HepG2 (cell line): ENCODE results near the gene CRHR1. TPM values are rescaled to one million over a fixed set of nuclear protein-coding genes. Genes with fewer than 3 reads are reported as not detected.

Experiments
- ATAC-seq: fragments of 200-7000 bp; cut with Tn5 transposase; 3 replicates; pipeline ENCODE4 v1.9.1; 2020; ENCODE audit warnings: mild to moderate bottlenecking, moderate library complexity
- BruUV-seq: library from RNA; stranded (reverse); fragments of 400-500 nt; replicated peaks from 2 replicates; lab custom pipeline; 2021; lab: Mats Ljungman, UMichigan
- CTCF ChIA-PET: fragments of 300-600 bp; formaldehyde crosslinking; extraction: SDS; loops from one replicate; lab custom pipeline; 2021; ENCODE audit warnings: low total read pairs, inconsistent platforms, low intra/inter-chr PET ratio; lab: Yijun Ruan, JAX
- POLR2A ChIA-PET: fragments of 350-600 bp; sonication (Branson Sonifier 250); formaldehyde crosslinking; loops from one replicate; lab custom pipeline; 2020; ENCODE audit warnings: antibody characterized with exemption, inconsistent platforms; lab: Yijun Ruan, JAX
- DNase-seq: peaks from one replicate; pipeline ENCODE4 v3.0.0-alpha.2; 2015; ENCODE audit warnings: low spot score
- FAIRE-seq: peaks from 3 replicates; lab custom pipeline; 2011; peaks lifted over from hg19 to GRCh38; lab: Jason Lieb, UNC
- H2AFZ ChIP-seq: one replicate; pipeline ENCODE4 v1.6.1; 2011; ENCODE audit warnings: low read length, inconsistent platforms
- H3K27ac ChIP-seq: fragments of 300-600 bp; 3 replicates; pipeline ENCODE4 v1.8.0; 2011; ENCODE audit warnings: mixed run types, mild to moderate bottlenecking, mixed read lengths, low read length, inconsistent platforms; ENCODE audit not compliant: insufficient read depth; ENCODE audit errors: extremely low read length
- H3K27me3 ChIP-seq, 2 experiments: fragments of 200-600 bp in 1 of 2; 2 replicates in 1 of 2; 3 replicates in 1 of 2; pipeline versions ENCODE4 v1.6.0 to v1.8.0; 2011; ENCODE audit warnings: low read length in 2 of 2, mild to moderate bottlenecking in 2 of 2, moderate library complexity in 2 of 2, inconsistent platforms in 1 of 2; ENCODE audit not compliant: insufficient read depth in 2 of 2, control insufficient read depth in 1 of 2
- H3K36me3 ChIP-seq, 2 experiments: fragments of 200-600 bp in 1 of 2; replicated peaks in 1 of 2; 2 replicates in 1 of 2; 3 replicates in 1 of 2; pipeline versions ENCODE4 v1.5.1 to v1.8.0; 2011; ENCODE audit warnings: low read length in 2 of 2, inconsistent platforms in 1 of 2; ENCODE audit not compliant: insufficient read depth in 2 of 2, control insufficient read depth in 1 of 2
- H3K4me1 ChIP-seq: 2 replicates; pipeline ENCODE4 v1.5.1; 2012; ENCODE audit warnings: low read length, inconsistent platforms; ENCODE audit not compliant: insufficient read depth
- H3K4me2 ChIP-seq: 2 replicates; pipeline ENCODE4 v1.6.0; 2011; ENCODE audit warnings: low read depth, low read length, inconsistent platforms
- H3K4me3 ChIP-seq, 3 experiments: fragments of 200-600 bp in 1 of 3; sonication (generic), shearing (Covaris generic) in 1 of 3; replicated peaks in 1 of 3; 2 replicates each; pipeline ENCODE4 v1.5.1; 2011 to 2016; ENCODE audit warnings: low read length in 3 of 3, inconsistent platforms in 2 of 3, low read depth in 2 of 3, mild to moderate bottlenecking in 2 of 3, control low read depth in 1 of 3, mixed read lengths in 1 of 3; ENCODE audit not compliant: insufficient read depth in 1 of 3
- H3K79me2 ChIP-seq: one replicate; pipeline ENCODE4 v1.6.1; 2011; ENCODE audit warnings: low read length, inconsistent platforms; ENCODE audit not compliant: insufficient read depth
- H3K9ac ChIP-seq: 2 replicates; pipeline ENCODE4 v1.6.0; 2011; ENCODE audit warnings: mild to moderate bottlenecking, low read depth, low read length, inconsistent platforms; ENCODE audit not compliant: insufficient read depth
- H3K9me3 ChIP-seq: 2 replicates; pipeline ENCODE4 v1.5.1; 2012; ENCODE audit warnings: mild to moderate bottlenecking, low read length
- H4K20me1 ChIP-seq: 2 replicates; pipeline ENCODE4 v1.6.0; 2011; ENCODE audit warnings: inconsistent platforms, mild to moderate bottlenecking, low read length, moderate library complexity; ENCODE audit not compliant: insufficient read depth
- ARID2 ChIP-seq: sonication (generic); formaldehyde crosslinking; IDR thresholded peaks from 2 replicates; pipeline ENCODE4 v1.8.1; 2022; ENCODE audit warnings: mild to moderate bottlenecking, missing genetic modification reagents, borderline replicate concordance
- CCDC6 ChIP-seq: sonication (generic); formaldehyde crosslinking; IDR thresholded peaks from 2 replicates; pipeline ENCODE4 v1.8.1; 2022; ENCODE audit warnings: mild to moderate bottlenecking, missing genetic modification reagents, moderate library complexity
- IRF2 ChIP-seq: IDR thresholded peaks from 2 replicates; pipeline ENCODE4 v1.6.1; 2018; ENCODE audit warnings: missing genetic modification reagents, missing compliant biosample characterization
- PHF20 ChIP-seq: sonication (generic); formaldehyde crosslinking; IDR thresholded peaks from 2 replicates; pipeline ENCODE4 v1.5.0; 2020; ENCODE audit warnings: mild to moderate bottlenecking, missing genetic modification reagents
- REXO4 ChIP-seq: sonication (generic); formaldehyde crosslinking; IDR thresholded peaks from 2 replicates; pipeline ENCODE4 v1.8.0; 2022; ENCODE audit warnings: missing genetic modification reagents, mild to moderate bottlenecking, borderline replicate concordance
- RORA ChIP-seq: sonication (generic); formaldehyde crosslinking; IDR thresholded peaks from 2 replicates; pipeline ENCODE4 v1.5.0; 2020; ENCODE audit warnings: mild to moderate bottlenecking, missing genetic modification reagents, moderate library complexity
- ZNF326 ChIP-seq: sonication (generic); formaldehyde crosslinking; IDR thresholded peaks from 2 replicates; pipeline ENCODE4 v1.4.0; 2020; ENCODE audit warnings: missing genetic modification reagents, borderline replicate concordance
- WGBS: methylation state at CpG from one replicate; pipeline ENCODE4 v1.1.6; 2017; ENCODE audit warnings: low lambda C conversion rate; 5-methylcytosine and 5-hydroxymethylcytosine counted together
- in situ Hi-C: cut with HindIII; loops from 2 replicates; pipeline ENCODE4 v1.10.0; 2017; ENCODE audit warnings: low pct_unique_long_range_greater_than_20kb; ENCODE audit not compliant: extremely low pct_ligation_motif_present
- intact Hi-C: fragments of 100-400 bp; cut with micrococcal nuclease; formaldehyde crosslinking; loops from one replicate; pipeline ENCODE4 v1.10.0; 2022; ENCODE audit not compliant: unreplicated experiment
- polyA plus RNA-seq, 8 experiments: library from polyadenylated mRNA; depleted of rRNA in 3 of 8; stranded (reverse) in 7 of 8; unstranded in 1 of 8; fragments of >200 nt; fragmentation: Illumina TruSeq in 4 of 8; extraction: Trizol in 4 of 8; gene quantifications; 2 replicates each; pipeline versions ENCODE4 v1.2.1 to v1.2.3, GENCODE V29; 2011 to 2016; ENCODE audit warnings: low read depth in 4 of 8, missing spikeins in 1 of 8, mixed read lengths in 1 of 8; ENCODE audit not compliant: insufficient read depth in 1 of 8
- total RNA-seq, 5 experiments: library from RNA; depleted of rRNA; stranded (reverse); fragments of >200 nt; fragmentation: Illumina TruSeq; extraction: Trizol; gene quantifications; 2 replicates each; pipeline ENCODE4 v1.2.3, GENCODE V29; 2016; ENCODE audit warnings: low read depth in 1 of 5
- TF ChIP-seq, protein P1 (sequence below): sonication (generic); formaldehyde crosslinking; IDR thresholded peaks from 2 replicates; pipeline ENCODE4 v1.5.0; 2020; ENCODE audit warnings: mild to moderate bottlenecking, missing genetic modification reagents

The CRHR1 gene
- total and polyA plus RNA-seq, 2 of the 13 experiments (the other 11 are each of a cell fraction or from before 2014, with no cell fraction given), result not detected

DNA sequence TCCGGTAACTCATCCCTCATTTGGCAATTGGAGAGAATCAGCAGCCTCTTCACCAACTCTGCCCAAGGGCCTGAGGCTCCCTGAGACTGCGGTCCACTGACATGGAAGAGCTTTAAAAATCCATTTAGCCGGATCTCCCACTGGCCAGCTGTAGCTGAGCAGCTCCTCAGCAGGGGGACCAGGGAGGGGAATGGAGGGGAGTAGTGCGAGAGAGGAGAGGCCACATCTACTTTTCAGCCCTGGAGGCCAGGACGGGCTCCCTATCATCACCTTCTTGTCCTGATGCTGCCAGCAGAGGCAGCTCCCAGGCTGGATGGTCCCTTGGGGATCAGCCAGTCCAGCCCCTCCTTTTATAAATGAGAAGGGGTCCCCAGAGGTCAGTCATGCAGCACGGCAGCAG is 35.5 kb downstream of the CRHR1 start (continued):
- TF ChIP-seq, protein P1, sequence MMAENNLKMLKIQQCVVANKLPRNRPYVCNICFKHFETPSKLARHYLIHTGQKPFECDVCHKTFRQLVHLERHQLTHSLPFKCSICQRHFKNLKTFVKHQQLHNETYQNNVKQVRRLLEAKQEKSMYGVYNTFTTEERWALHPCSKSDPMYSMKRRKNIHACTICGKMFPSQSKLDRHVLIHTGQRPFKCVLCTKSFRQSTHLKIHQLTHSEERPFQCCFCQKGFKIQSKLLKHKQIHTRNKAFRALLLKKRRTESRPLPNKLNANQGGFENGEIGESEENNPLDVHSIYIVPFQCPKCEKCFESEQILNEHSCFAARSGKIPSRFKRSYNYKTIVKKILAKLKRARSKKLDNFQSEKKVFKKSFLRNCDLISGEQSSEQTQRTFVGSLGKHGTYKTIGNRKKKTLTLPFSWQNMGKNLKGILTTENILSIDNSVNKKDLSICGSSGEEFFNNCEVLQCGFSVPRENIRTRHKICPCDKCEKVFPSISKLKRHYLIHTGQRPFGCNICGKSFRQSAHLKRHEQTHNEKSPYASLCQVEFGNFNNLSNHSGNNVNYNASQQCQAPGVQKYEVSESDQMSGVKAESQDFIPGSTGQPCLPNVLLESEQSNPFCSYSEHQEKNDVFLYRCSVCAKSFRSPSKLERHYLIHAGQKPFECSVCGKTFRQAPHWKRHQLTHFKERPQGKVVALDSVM (CRISPR knock-in tag), result no peak

GRCh38 chr17:45820052-45820780 is 36.1 kb downstream of the CRHR1 start:
- Histone ChIP-seq H3K4me3 (no peak overlapping the region), H3K9ac (no peak overlapping the region), H3K4me1 (peaks cover 17% of the 10 kb centered on the region), H3K79me2 (no peaks in the 10 kb centered on the region), H3K27me3 (peaks cover 16 to 77% of the 10 kb centered on the region in 2 experiments), H4K20me1 (no peaks in the 10 kb centered on the region), H3K36me3 (no peaks in the 10 kb centered on the region), H3K9me3 (no peaks in the 10 kb centered on the region), H2AFZ (no peak overlapping the region), H3K27ac (no peak overlapping the region), H3K4me2 (no peak overlapping the region)
- no TSS peak for BruUV-seq
- no peak for FAIRE-seq
- CTCF ChIA-PET, result no interaction called here
- DNase-seq, result no peak
- TF ChIP-seq RORA (CRISPR knock-in tag), result no peak
- no peak for TF ChIP-seq REXO4 (CRISPR knock-in tag)
- TF ChIP-seq IRF2 (CRISPR knock-in tag), result no peak
- TF ChIP-seq PHF20 (CRISPR knock-in tag), result no peak
- no peak for TF ChIP-seq ARID2 (CRISPR knock-in tag)
- TF ChIP-seq ZNF326, result no peak
- TF ChIP-seq CCDC6 (CRISPR knock-in tag), result no peak
- in situ Hi-C loops (no loop called here), intact Hi-C loops (no loop called here)
- 1% methylated on average over 6 of the region's 6 CpGs for WGBS
- no peak for ATAC-seq
- POLR2A ChIA-PET, result no interaction called here
